GM18870 (cell line): ENCODE results near the gene HIRA.

ENCODE experiments used
- ATAC-seq: cut with Tn5 transposase; IDR thresholded peaks from one replicate; pipeline ENCODE4 v1.9.1; 2021; ENCODE audit warnings: moderate library complexity; ENCODE audit not compliant: unreplicated experiment

The HIRA gene, protein sequence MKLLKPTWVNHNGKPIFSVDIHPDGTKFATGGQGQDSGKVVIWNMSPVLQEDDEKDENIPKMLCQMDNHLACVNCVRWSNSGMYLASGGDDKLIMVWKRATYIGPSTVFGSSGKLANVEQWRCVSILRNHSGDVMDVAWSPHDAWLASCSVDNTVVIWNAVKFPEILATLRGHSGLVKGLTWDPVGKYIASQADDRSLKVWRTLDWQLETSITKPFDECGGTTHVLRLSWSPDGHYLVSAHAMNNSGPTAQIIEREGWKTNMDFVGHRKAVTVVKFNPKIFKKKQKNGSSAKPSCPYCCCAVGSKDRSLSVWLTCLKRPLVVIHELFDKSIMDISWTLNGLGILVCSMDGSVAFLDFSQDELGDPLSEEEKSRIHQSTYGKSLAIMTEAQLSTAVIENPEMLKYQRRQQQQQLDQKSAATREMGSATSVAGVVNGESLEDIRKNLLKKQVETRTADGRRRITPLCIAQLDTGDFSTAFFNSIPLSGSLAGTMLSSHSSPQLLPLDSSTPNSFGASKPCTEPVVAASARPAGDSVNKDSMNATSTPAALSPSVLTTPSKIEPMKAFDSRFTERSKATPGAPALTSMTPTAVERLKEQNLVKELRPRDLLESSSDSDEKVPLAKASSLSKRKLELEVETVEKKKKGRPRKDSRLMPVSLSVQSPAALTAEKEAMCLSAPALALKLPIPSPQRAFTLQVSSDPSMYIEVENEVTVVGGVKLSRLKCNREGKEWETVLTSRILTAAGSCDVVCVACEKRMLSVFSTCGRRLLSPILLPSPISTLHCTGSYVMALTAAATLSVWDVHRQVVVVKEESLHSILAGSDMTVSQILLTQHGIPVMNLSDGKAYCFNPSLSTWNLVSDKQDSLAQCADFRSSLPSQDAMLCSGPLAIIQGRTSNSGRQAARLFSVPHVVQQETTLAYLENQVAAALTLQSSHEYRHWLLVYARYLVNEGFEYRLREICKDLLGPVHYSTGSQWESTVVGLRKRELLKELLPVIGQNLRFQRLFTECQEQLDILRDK

DNA sequence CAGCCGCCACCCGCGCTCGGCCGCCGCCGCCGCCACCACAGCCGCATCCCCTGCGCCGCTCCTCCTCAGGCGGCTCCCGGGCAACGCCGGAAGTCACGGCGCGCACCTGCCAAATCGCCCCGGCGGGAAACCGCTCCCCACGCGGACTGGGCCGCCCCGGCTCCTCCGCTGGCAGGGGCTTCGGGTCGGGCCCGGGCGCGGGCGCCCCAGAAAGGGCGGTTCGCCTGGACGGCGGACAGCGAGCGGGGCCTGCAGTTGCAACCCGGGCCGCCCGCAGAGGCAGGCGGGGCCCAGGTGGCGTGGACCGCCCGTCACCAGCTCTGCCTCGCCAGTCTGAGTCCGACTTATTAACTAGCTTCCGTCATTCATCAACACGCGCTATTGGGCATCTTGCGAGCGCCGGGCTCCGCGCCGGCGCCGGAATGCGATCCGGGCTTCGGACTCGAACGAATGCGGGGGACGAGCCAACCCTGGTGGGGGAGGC lies at the start of gene HIRA:
HIRA (minus strand) TSS at position 85 of the 484 bp plus-strand sequence. CDS start 257 bp downstream, outside the sequence.
- ATAC-seq = peak; percentile 28

DNA sequence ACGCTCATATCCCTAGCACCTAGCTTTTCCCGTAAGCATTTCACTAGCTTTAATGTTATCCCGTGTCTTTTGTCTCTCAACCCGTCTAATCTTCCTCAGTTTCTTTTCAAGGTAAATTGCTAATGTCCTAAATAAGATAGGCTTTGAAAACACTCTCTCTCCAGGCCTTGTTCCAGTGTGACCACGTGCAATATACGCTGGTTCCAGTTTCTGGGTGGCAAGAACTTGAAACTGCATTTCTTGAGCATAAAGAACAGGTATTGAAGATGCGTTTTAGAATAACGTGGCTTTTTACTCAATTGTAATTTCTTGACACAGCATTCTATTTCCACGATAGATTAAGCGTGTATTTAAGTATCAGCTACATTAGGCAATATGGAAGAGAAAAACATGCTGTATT lies 49.3 kb upstream of the HIRA start:
- ATAC-seq = no peak

DNA sequence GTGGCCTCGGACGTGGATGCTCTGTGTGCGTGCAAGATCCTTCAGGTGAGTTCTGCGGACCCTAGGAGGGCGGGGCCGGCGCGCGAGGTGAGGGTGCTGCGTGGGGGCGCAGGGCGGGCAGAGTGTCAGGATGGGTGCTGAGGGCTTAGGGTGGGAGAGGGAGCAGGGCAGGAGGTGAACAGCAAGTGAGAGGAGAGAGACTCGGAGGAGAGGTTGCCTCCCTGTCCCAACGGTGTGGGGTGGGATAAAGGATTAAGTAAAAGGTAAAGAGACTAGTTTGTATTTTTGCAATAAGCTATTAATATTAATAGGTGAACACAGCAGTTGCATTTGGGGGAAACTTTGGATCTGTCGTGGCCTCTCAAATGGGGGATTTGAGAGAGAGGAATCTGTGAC lies 48.6 kb upstream of the HIRA start:
- no peak for ATAC-seq

DNA sequence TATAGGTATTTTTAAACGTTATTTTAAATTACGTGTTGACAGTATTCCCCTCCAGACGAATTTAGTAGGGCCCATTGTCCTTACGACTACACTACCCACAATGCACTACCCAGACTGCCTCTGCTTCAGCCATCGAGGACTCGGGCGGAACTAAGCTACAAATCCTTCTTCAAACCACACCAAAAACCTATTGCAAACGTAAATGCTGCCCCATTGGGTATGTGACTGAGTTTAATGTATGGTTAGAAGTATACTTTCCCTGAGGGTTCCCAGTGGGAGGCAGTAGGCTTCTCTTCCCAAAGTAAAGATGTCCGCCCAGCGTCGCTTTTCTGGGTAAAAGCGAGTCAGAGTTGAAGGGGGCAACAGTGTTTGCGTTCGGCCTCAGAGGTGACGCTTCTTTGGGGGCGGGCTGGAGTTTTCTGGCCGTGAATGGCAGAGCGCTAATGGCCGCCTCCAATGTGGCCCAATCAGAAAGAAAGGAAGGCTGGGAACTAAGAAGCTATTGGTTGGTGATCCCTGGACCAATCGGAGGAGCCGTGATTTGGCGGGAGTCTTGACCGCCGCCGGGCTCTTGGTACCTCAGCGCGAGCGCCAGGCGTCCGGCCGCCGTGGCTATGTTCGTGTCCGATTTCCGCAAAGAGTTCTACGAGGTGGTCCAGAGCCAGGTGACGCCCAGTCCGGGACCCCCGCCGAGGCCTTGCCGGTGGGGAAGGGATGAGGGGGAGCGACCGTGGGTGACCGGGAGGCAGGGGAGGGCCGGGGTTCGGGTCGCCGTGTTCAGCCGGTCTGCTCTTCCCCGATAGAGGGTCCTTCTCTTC lies 48.0 kb upstream of the HIRA start, which contains the start of gene CDC45:
CDC45 (plus strand) TSS at position 566 of the 818 bp plus-strand sequence; CDS start at position 615, 49 bp downstream.
- ATAC-seq = peak; percentile 82

DNA sequence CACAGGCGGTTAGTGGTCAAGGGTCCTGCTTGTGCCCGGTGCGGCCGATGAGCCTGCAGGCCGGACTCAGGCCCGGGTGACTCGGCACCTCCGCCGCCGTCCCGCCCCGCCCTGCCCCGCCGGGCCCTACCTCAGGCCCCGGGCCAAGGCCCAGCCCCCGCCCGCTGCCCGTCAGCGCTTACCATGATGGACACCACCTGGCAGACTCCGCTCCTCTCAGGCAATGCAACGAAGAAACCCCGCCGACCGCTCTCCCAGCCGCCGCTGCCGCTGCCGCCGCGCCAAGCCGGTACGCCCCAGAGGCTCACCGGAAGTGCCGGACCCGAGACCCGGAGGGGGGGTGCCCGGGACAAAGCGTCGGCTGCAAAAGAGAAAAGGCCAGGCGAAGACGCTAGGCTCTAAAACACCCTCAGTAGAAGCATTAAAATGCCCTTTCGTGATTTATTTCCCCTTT lies 47.4 kb upstream of the HIRA start, which contains the start of gene UFD1:
UFD1 (minus strand) TSS at position 293 of the 454 bp plus-strand sequence; CDS start at position 185, 108 bp downstream.
- peak; percentile 29 for ATAC-seq

DNA sequence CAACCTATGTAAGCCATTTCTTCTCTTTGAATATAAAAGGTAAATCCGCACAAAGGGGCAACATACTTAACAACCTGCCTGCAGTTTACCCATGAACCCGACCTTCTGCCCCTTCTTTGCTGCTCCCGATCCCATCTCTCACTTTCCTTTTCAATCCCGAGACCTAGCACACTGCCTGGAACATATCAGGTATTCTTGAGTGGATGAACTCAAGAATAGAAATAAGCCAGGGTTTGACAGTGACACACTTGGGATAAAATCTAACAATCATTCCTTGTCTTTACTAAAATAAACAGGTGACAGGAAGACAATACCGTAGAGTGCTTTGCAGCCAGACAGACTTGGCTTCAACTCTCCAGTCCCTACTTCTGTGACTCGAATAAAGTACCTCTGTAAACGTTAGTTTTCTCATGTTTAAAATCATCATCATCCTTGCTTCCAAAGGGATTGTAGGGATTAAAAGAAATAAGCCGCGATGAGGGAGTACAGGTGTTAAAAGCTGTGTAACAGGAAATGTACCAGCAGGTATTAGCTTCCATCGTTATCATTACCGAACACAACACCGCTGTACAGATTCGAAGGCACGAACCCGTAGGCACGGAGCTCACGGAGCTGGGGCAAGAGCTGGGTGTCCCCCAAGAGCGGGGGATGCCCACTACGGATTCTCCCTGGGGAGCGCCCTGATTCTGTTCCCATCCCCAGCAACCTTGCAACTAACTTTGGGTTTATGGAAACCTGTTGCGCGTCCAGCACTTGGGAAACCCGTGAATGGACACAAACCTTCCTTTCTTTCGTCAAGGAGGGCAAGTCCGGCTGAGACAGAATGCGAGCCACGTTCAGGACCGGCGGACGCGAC lies 46.7 kb upstream of the HIRA start:
- ATAC-seq = no peak

DNA sequence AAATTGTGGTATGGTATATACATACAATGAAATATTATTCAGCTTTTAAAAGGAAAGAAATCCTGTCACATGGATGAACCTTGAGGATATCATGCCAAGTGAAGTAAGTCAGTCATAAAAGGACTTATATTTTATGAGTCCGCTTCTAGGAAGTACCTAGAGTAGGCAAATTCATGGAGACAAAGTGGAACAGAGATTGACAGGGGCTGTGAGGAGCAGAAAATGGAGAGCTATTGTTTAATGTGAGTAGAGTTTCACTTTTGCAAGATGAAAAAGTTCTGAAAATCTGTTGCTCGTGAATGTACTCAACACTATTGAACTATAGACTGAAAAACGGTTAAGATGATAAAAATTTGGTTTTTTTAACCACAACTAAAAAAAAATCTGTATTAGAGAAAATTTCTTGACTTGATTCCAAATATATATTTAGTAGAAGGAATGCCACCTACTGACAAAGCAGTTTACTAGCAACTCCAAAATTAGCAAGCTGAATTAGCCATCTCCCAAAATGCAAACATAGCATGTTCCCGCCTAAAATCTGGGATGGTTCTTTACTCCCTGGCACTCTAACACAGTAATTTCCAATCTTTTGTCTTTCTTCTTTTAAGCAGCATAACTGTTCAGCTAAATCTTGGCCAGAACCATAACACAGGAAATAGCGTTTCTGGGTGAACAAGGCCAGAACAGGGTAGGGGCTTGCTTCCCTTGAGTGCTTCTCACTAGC lies 46.0 kb upstream of the HIRA start:
- ATAC-seq = no peak

DNA sequence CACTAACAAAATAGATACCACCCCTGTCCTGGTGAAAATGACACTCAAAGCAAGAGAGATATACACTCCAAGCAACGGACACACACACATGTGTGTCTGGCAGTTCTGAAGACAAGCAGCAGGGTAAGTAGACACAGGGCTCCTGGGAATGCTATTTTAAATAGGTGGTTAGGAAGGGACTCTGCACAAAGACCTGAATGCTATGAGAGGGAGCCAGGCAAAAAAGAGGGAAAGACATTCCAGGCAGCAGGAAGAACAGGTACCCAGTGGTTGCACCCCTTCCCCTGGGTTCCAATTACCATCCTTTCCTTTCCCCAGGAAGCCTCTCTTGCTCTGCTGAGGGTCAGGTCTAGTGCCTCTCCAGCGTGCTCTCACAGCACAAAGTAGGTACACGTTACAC lies 44.5 kb upstream of the HIRA start:
- no peak for ATAC-seq

DNA sequence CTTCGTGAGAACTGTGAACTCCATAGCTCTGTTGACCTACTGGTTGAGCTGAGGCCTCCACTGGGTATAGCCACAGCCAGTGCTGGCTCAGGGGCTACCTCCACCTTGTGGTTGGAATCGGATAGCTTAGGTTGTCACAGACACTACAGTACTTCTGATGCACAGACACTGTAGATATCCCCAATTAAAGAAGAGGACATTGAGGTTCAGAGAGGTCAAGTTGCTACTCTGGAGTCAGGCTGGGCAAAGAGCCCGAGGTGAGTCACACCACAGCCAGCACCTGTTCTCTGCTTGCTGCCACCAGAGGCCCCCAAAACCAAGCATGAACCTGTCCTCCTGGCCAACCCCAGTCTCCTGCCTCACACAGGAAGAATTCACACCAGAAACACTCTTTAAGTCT lies 42.0 kb upstream of the HIRA start:
- ATAC-seq = no peak

DNA sequence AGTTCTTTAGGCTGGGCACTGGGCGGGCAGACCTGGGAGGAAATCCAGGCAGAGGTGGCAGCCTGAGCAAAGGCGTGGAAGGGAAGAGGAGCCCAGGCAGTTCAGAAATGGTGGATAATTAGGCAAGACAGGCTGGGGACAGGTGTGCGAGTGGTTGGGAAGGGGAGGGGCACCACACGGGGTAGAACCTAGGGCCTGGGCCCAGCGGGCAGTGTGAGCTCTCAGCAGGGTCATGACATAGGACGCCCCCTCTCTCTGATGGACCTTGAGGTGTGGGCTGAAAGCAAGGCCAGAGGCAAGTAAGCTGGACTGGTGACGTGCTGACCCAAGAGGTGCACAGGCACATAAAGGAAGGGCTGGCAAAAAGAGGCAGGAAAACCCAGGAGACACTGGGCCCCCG lies 40.7 kb upstream of the HIRA start:
- no peak for ATAC-seq

DNA sequence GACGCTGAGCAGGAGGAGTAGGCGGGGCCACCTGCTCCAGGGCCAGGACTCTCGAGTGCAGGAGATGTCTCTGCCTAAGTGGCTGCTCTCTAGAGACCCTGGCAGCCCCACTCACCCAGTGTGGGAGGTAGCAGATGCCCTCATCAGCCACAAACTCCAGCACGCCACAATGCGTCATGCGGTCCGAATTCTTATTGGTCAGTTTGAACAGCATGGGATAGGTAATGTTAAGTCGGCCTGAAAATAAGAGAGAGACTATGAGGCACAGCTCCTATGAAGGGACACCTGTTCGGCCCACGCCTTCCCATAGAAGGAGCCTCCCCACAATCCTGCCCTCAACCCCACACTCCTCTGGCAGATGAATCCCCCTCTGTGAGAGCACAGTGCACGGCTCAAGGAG lies 40.0 kb upstream of the HIRA start:
- no peak for ATAC-seq

DNA sequence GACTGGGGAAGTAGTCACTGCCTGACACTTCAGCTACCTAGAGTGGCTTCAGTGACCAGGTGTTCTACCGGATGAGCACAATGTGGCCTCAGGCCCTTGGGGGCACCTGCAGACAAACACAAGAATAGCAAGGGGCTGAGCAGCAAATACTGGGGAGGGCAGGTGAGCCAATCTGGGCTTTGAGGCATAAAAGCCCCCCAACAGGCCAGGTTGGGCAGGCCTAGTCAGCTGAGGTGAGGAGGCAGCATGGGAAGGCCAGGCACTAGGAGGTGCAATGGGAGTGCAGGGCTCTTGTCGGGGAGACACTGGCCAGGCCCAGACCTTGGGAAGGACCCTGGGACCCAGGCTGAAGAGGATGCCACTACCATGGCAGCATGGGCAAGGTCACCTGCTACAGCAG lies 38.5 kb upstream of the HIRA start:
- ATAC-seq = no peak

DNA sequence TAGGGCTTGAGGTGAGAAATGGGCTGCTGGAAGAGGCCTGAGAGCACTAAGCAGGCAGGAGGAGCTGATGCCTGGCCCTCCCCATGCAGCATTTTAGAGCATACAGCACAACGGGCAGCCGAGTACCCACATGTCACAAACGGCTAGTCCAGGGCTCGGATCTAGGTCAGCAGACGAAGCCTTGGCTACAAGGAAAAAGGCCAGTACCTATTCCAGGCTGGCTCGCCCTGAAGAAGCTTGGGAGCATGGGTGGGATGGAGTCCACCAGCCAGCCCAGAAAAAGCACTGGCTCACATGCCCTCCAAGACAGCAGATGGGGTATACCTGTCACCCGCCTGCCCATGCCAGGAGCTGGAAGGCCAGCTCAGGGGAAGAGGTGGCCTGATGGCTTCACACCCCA lies 37.9 kb upstream of the HIRA start:
- ATAC-seq = no peak

DNA sequence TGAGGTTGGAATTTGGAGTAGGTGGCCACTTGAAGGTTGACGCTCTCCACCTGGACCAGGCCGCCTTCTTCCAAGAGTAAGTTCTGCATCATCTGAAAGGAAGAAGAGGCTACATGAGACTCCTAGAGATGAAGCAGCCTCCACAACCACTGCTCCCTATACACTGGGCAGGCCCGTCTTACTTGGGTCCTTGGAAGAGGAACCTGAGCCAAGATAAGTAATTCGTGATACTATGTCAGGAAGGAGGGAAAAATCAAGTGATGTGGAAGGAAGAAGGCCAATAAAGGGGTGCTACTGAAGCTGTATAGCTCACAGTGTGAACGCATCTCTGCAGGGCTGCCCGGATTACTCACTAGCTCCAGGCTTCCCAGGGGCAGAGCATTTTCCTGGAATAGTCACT lies 36.4 kb upstream of the HIRA start:
- no peak for ATAC-seq

DNA sequence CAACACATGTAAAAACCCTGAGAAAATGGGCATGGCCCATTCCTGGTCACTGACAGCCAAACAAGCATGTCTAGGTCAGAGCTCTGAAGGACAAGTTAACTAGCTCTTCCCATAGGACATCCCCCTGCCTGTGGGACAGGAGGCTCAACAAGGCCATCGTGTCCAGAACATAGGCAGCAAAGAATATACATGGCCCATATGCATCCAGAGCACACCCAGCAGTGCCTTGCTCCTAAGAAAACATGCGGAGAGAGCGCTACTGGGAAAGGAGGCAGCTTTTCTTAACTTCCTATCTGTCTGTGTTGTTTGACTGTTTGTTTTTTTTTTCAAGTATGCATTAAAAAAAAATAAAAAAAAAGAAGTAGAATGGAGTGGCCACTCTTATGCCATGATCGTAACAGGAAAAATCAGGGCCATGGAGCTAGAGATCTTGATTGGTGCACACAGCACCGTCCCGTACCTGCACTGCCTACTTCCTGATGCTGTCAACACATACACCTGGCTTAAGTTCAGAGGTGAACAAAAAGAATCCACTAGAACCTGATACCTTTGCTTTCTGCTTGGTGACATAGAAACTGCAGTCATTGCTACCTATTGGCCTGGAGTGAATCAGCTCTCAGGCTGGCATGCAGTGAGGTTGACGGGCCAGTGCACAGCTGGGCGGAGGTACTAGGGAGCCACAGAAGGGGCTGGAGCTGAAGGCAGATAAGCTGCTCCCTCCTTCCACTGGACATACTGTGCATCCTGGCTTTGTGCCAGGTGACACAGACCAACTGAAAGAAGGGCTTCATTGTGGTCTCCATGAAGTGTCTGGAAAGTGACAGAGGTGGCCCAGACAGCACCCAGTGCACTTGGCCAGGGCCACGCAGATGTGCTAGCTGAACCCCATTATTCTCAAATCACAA lies 35.6 kb upstream of the HIRA start:
- no peak for ATAC-seq

DNA sequence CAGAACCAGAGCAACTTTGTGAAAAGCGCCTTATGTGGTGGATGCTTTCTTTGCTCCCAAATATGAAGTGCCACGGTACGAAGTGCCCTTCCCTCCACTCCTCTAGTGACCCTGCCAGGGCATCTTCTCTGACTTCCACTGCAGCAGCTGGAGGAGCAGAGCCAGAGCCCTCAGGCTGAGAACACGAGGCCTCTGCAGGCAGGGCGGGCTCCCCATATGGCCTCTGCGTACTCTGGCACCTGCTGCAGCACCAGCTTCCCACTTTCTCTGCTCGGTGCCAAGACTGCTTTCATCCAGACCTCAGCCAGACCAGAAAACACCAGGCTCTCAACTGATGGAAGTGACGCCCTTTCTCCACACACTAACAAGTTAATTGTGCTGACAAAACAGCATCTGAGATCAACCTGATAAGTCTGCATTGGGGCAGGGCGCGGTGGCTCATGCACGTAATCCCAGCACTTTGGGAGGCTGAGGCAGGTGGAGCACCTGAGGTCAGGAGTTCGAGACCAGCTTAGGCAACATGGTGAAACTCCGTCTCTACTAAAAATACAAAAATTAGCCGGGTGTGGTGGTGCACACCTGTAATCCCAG lies 34.7 kb upstream of the HIRA start:
- no peak for ATAC-seq

DNA sequence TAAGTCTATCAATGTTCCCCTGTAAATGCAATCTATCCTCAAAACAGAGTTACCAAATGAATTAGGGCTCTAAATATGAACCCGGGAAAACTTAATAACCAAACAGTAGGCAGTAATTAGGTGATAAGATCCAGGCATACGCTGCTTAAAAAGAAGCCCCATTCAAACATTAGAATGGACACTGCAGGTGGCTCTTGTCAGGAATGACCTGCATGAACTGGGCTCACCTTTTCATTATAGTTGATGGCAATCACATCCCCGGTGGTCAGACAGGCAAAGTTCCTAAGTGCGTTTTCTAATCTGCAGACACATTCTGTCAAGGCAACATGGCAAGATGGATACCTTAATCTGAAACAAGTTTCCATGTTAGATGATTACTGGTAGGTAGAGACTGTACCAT lies 33.4 kb upstream of the HIRA start:
- no peak for ATAC-seq
